Ovary (tissue), 3 donors: ENCODE results near the gene PGP.

Source experiments
- EP300 ChIP-seq: sonication (generic); formaldehyde crosslinking; IDR thresholded peaks from one replicate; pipeline ENCODE4 v1.6.1; 2017; ENCODE audit warnings: antibody characterized with exemption
- TF ChIP-seq, protein P1 (sequence below), 3 donors: fragments of 450-650 bp in 2 of 3; fragments of 200-600 bp in 1 of 3; IDR thresholded peaks; one replicate each; pipeline versions ENCODE4 v1.5.1 to v1.8.0; 2016 to 2022; ENCODE audit warnings: antibody characterized with exemption in 3 of 3, mild to moderate bottlenecking in 1 of 3
- donor health status: DM: no; HTN: no; CAD: no.

DNA sequence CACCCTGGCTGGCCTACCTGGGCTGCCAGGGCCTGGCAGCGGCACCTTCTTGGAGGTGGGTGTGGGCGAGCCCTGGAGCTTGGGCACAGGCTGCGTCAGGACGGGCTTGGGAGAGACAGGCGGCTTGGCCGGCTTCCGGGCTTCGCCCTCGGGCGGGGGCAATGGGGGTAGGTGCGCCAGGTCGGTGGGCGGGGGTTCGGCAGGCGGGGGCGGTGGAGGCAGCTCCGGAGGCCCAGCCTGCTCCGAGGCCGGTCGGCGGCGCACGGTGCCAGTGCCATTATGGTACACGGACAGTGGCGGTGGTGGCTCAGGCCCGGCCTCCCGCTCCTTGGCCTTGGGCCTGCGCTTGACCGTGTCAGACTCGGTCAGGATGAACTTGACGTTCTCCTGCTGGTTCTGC, 35.1 kb downstream of the PGP start:
- no peak for TF ChIP-seq EP300
- TF ChIP-seq, protein P1, sequence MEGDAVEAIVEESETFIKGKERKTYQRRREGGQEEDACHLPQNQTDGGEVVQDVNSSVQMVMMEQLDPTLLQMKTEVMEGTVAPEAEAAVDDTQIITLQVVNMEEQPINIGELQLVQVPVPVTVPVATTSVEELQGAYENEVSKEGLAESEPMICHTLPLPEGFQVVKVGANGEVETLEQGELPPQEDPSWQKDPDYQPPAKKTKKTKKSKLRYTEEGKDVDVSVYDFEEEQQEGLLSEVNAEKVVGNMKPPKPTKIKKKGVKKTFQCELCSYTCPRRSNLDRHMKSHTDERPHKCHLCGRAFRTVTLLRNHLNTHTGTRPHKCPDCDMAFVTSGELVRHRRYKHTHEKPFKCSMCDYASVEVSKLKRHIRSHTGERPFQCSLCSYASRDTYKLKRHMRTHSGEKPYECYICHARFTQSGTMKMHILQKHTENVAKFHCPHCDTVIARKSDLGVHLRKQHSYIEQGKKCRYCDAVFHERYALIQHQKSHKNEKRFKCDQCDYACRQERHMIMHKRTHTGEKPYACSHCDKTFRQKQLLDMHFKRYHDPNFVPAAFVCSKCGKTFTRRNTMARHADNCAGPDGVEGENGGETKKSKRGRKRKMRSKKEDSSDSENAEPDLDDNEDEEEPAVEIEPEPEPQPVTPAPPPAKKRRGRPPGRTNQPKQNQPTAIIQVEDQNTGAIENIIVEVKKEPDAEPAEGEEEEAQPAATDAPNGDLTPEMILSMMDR (IDR thresholded peaks at IDR 0.05): no peak
